Measurements from ENCODE around the gene GSTA2. TPM values are rescaled to one million over a fixed set of nuclear protein-coding genes. Genes with fewer than 3 reads are reported as not detected.

GSTA2 gene
- total RNA-seq, 1 experiment from 2014 or later = not detected

DNA sequence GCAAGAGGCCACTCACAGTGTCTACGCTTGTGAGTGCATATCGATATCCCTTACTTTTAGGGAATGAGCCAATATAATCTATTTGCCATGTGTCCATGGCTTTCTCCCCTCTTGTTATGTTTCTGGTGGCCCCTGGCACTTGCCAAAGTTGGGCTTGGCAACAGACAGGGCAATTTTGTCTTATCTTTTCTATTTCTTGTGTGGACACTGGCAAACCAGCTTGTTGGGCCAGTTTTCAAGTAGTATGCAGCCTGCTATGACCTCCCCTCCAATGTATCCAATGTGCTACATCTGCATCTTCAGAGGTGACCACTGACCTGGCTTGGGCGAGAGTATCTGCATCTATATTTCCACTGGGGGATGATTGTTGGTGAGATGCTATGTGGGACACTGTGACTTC is 29.2 kb downstream of the GSTA2 start:
- Histone ChIP-seq H3K9me3 (ENCODE audit: control insufficient read depth, insufficient read depth, low read depth, low read length) (no peaks in the 10 kb centered on the region), H3K4me1 (ENCODE audit: control insufficient read depth, insufficient read depth, low read length) (no peaks in the 10 kb centered on the region), H3K27ac (ENCODE audit: low read length) (no peak overlapping the region), H3K4me3 (ENCODE audit: low read depth in 2 of 2, low read length in 2 of 2) (no peak overlapping the region), H3K36me3 (ENCODE audit: control insufficient read depth, insufficient read depth, low read length) (no peaks in the 10 kb centered on the region), H3K27me3 (ENCODE audit: control insufficient read depth, insufficient read depth, low read length) (no peaks in the 10 kb centered on the region)
- intact Hi-C loops (cut with micrococcal nuclease; ENCODE audit: unreplicated experiment) = no loop called here
- no TSS peak for BruUV-seq (replicated peaks)
- POLR2A ChIA-PET = no interaction called here
- in situ Hi-C loops (cut with HindIII; ENCODE audit: low pct_unique_long_range_greater_than_20kb, low sequenced_read_pairs) = no loop called here
- DNase-seq (ENCODE audit: low read depth, low spot score) (no peak), ATAC-seq (no peak)
- CTCF ChIA-PET = no interaction called here
- TF ChIP-seq POLR2AphosphoS5 (IDR thresholded peaks at IDR 0.05; ENCODE audit: low read depth, low read length) (no peak), SIN3A (IDR thresholded peaks at IDR 0.05; ENCODE audit: borderline replicate concordance, insufficient read depth, low read depth, low read length) (no peak), TCF7L2 (IDR thresholded peaks at IDR 0.05; ENCODE audit: low read depth, low read length) (no peak)
- TF ChIP-seq, protein P1, sequence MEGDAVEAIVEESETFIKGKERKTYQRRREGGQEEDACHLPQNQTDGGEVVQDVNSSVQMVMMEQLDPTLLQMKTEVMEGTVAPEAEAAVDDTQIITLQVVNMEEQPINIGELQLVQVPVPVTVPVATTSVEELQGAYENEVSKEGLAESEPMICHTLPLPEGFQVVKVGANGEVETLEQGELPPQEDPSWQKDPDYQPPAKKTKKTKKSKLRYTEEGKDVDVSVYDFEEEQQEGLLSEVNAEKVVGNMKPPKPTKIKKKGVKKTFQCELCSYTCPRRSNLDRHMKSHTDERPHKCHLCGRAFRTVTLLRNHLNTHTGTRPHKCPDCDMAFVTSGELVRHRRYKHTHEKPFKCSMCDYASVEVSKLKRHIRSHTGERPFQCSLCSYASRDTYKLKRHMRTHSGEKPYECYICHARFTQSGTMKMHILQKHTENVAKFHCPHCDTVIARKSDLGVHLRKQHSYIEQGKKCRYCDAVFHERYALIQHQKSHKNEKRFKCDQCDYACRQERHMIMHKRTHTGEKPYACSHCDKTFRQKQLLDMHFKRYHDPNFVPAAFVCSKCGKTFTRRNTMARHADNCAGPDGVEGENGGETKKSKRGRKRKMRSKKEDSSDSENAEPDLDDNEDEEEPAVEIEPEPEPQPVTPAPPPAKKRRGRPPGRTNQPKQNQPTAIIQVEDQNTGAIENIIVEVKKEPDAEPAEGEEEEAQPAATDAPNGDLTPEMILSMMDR (IDR thresholded peaks at IDR 0.05) = no peak
- TF ChIP-seq, protein P2, sequence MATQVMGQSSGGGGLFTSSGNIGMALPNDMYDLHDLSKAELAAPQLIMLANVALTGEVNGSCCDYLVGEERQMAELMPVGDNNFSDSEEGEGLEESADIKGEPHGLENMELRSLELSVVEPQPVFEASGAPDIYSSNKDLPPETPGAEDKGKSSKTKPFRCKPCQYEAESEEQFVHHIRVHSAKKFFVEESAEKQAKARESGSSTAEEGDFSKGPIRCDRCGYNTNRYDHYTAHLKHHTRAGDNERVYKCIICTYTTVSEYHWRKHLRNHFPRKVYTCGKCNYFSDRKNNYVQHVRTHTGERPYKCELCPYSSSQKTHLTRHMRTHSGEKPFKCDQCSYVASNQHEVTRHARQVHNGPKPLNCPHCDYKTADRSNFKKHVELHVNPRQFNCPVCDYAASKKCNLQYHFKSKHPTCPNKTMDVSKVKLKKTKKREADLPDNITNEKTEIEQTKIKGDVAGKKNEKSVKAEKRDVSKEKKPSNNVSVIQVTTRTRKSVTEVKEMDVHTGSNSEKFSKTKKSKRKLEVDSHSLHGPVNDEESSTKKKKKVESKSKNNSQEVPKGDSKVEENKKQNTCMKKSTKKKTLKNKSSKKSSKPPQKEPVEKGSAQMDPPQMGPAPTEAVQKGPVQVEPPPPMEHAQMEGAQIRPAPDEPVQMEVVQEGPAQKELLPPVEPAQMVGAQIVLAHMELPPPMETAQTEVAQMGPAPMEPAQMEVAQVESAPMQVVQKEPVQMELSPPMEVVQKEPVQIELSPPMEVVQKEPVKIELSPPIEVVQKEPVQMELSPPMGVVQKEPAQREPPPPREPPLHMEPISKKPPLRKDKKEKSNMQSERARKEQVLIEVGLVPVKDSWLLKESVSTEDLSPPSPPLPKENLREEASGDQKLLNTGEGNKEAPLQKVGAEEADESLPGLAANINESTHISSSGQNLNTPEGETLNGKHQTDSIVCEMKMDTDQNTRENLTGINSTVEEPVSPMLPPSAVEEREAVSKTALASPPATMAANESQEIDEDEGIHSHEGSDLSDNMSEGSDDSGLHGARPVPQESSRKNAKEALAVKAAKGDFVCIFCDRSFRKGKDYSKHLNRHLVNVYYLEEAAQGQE (IDR thresholded peaks at IDR 0.05; ENCODE audit: insufficient read depth in 1 of 2, low read depth in 2 of 2, low read length in 1 of 2) = no peak

DNA sequence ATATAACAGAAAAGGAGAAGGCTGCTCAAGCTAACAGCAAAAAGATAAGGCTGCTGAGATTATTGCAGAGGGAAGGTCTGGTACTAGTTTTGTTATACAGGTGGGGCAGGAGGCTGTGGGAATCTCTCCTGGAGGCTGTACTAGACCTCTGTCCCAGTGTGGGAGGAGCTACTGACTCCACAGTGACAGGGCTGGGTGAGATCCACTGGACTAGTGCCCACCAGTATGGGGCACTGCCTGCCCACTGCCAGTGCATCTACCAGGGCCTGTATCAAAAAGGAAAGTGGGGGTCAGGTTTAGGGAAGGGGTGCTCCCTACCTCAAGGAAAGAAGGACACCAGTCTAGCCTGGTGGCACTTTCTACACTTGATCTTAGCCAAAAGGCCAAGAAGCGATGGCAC is 30.1 kb downstream of the GSTA2 start:
- Histone ChIP-seq H3K4me1 (ENCODE audit: control insufficient read depth, insufficient read depth, low read length) (no peaks in the 10 kb centered on the region), H3K4me3 (ENCODE audit: low read depth in 2 of 2, low read length in 2 of 2) (no peak overlapping the region), H3K27me3 (ENCODE audit: control insufficient read depth, insufficient read depth, low read length) (no peaks in the 10 kb centered on the region), H3K27ac (ENCODE audit: low read length) (no peak overlapping the region), H3K36me3 (ENCODE audit: control insufficient read depth, insufficient read depth, low read length) (no peaks in the 10 kb centered on the region), H3K9me3 (ENCODE audit: control insufficient read depth, insufficient read depth, low read depth, low read length) (no peaks in the 10 kb centered on the region)
- TF ChIP-seq, protein P1 (IDR thresholded peaks at IDR 0.05) = no peak
- TF ChIP-seq POLR2AphosphoS5 (IDR thresholded peaks at IDR 0.05; ENCODE audit: low read depth, low read length) (no peak), TCF7L2 (IDR thresholded peaks at IDR 0.05; ENCODE audit: low read depth, low read length) (no peak), SIN3A (IDR thresholded peaks at IDR 0.05; ENCODE audit: borderline replicate concordance, insufficient read depth, low read depth, low read length) (no peak)
- TF ChIP-seq, protein P2 (IDR thresholded peaks at IDR 0.05; ENCODE audit: insufficient read depth in 1 of 2, low read depth in 2 of 2, low read length in 1 of 2) = no peak
- ChIA-PET CTCF (no interaction called here), POLR2A (no interaction called here)
- ATAC-seq (no peak), DNase-seq (ENCODE audit: low read depth, low spot score) (no peak)
- no TSS peak for BruUV-seq (replicated peaks)
- intact Hi-C loops (cut with micrococcal nuclease; ENCODE audit: unreplicated experiment) (no loop called here), in situ Hi-C loops (cut with HindIII; ENCODE audit: low pct_unique_long_range_greater_than_20kb, low sequenced_read_pairs) (no loop called here)
